Chondrocyte (in vitro differentiated cells): ENCODE data around the gene NUP42. TPM values are rescaled to one million over a fixed set of nuclear protein-coding genes. Genes with fewer than 3 reads are reported as not detected.

Experiments used
- DNase-seq: peaks from one replicate; pipeline ENCODE4 v3.0.0; 2021; ENCODE audit warnings: mixed read lengths, low spot score
- H3K27ac Mint-ChIP-seq: one replicate; pipeline ENCODE4 v1.8.0; 2021; ENCODE audit warnings: mild to moderate bottlenecking, moderate library complexity, mixed read lengths; ENCODE audit not compliant: unreplicated experiment
- H3K27me3 Mint-ChIP-seq: 2 replicates; pipeline ENCODE4 v1.8.0; 2021; ENCODE audit warnings: low read depth, mixed read lengths
- H3K36me3 Mint-ChIP-seq: 2 replicates; pipeline ENCODE4 v1.8.0; 2021; ENCODE audit warnings: low read depth, mixed read lengths
- H3K4me1 Mint-ChIP-seq: 2 replicates; pipeline ENCODE4 v1.8.0; 2021; ENCODE audit warnings: low read depth, mild to moderate bottlenecking, mixed read lengths
- H3K4me3 Mint-ChIP-seq: one replicate; pipeline ENCODE4 v1.8.0; 2021; ENCODE audit warnings: mild to moderate bottlenecking, moderate library complexity, mixed read lengths; ENCODE audit not compliant: unreplicated experiment
- H3K9me3 Mint-ChIP-seq: 2 replicates; pipeline ENCODE4 v1.8.0; 2021; ENCODE audit warnings: low read depth, mixed read lengths
- CTCF ChIP-seq: fragments of 200-600 bp; sonication (generic); IDR thresholded peaks from 2 replicates; pipeline ENCODE4 v1.5.0; 2021; ENCODE audit warnings: antibody characterized with exemption, mild to moderate bottlenecking, moderate library complexity
- total RNA-seq: library from RNA; stranded (reverse); gene quantifications from 3 replicates; pipeline ENCODE4 v1.2.1, GENCODE V29; 2021

NUP42 gene
- total RNA-seq, 1 donor from 2014 or later, result 22.4 TPM

GRCh38 chr7:23238983-23239652 lies 57.3 kb downstream of the NUP42 start:
- Mint-ChIP-seq H3K36me3 (no peaks in the 10 kb centered on the region), H3K4me1 (peaks cover 33% of the 10 kb centered on the region), H3K4me3 (no peak overlapping the region), H3K9me3 (no peaks in the 10 kb centered on the region), H3K27me3 (no peaks in the 10 kb centered on the region), H3K27ac (no peak overlapping the region)
- no peak for DNase-seq
- TF ChIP-seq CTCF, result no peak

DNA sequence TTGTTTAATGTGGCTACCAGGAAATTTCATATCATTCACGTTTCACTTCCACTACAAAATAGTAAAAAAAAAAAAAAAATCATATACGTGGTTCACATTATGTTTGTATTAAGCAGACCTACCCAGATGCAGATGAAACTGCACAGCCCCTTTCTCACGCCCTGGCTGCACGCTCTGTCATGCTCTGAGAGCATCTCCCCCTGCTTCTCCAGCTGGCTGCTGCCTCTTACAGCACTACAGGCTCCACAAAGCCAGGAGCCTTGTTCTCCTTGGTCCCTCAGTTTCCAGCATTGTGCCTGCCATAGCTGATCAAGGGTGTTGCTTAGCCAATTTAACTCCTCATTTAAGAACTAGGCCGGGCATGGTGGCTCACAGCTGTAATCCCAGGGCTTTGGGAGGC lies 57.9 kb downstream of the NUP42 start:
- H3K27ac Mint-ChIP-seq, result no peak overlapping the region
- no peaks in the 10 kb centered on the region for H3K9me3 Mint-ChIP-seq
- no peak for TF ChIP-seq CTCF
- no peak for DNase-seq
- H3K4me1 Mint-ChIP-seq, result peaks cover 33% of the 10 kb centered on the region
- H3K36me3 Mint-ChIP-seq, result no peaks in the 10 kb centered on the region
- no peak overlapping the region for H3K4me3 Mint-ChIP-seq
- no peaks in the 10 kb centered on the region for H3K27me3 Mint-ChIP-seq

- Mint-ChIP-seq H3K27me3 (no peaks in the 10 kb centered on the region), H3K4me3 (no peak overlapping the region), H3K4me1 (peaks cover 50% of the 10 kb centered on the region), H3K36me3 (no peaks in the 10 kb centered on the region), H3K27ac (peak overlapping the region; percentile 90), H3K9me3 (no peaks in the 10 kb centered on the region)
- no peak for TF ChIP-seq CTCF
- no peak for DNase-seq
Observed at GRCh38 chr7:23242321-23242720, 60.5 kb downstream of the NUP42 start.

GRCh38 chr7:23242935-23243334 lies 61.1 kb downstream of the NUP42 start:
- DNase-seq, result no peak
- Mint-ChIP-seq H3K27ac (peak overlapping the region; percentile 90), H3K4me3 (no peak overlapping the region), H3K4me1 (peaks cover 53% of the 10 kb centered on the region), H3K27me3 (no peaks in the 10 kb centered on the region), H3K9me3 (no peaks in the 10 kb centered on the region), H3K36me3 (no peaks in the 10 kb centered on the region)
- no peak for TF ChIP-seq CTCF

DNA sequence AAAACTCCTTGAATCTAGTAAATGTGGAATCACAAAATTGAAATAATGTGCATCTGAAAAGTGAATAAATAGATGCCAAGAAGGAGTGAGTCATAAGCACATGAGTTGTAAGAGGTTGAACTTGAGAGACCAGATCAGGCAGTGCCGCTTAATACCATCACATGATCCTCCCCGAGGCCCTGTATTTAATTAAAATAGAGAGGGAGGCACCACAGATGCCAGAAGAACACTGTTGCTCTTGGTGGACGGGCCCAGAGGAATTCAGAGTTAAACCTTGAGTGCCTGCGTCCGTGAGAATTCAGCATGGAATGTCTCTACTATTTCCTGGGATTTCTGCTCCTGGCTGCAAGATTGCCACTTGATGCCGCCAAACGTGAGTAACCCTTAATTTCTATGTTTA lies 64.7 kb downstream of the NUP42 start, which contains the start of gene GPNMB:
GPNMB (plus strand) TSS at position 221 of the 400 bp plus-strand sequence; CDS start at position 304, 83 bp downstream.
- Mint-ChIP-seq H3K4me1 (peaks cover 67% of the 10 kb centered on the region), H3K9me3 (peaks cover 13% of the 10 kb centered on the region), H3K27me3 (no peaks in the 10 kb centered on the region), H3K36me3 (peaks cover 14% of the 10 kb centered on the region), H3K27ac (peak within 1 kb of the TSS; percentile 97), H3K4me3 (peak within 1 kb of the TSS; percentile 79)
- peak; percentile 16 for TF ChIP-seq CTCF
- DNase-seq, result no peak
